ENCODE data around the gene CFI. TPM values are rescaled to one million over a fixed set of nuclear protein-coding genes. Genes with fewer than 3 reads are reported as not detected.

The CFI gene
- total and polyA plus RNA-seq, 9 of the 15 experiments (the other 6 are each of a cell fraction or from before 2014, with no cell fraction given) = 0.30 to 8.4 (median 0.95) TPM

DNA sequence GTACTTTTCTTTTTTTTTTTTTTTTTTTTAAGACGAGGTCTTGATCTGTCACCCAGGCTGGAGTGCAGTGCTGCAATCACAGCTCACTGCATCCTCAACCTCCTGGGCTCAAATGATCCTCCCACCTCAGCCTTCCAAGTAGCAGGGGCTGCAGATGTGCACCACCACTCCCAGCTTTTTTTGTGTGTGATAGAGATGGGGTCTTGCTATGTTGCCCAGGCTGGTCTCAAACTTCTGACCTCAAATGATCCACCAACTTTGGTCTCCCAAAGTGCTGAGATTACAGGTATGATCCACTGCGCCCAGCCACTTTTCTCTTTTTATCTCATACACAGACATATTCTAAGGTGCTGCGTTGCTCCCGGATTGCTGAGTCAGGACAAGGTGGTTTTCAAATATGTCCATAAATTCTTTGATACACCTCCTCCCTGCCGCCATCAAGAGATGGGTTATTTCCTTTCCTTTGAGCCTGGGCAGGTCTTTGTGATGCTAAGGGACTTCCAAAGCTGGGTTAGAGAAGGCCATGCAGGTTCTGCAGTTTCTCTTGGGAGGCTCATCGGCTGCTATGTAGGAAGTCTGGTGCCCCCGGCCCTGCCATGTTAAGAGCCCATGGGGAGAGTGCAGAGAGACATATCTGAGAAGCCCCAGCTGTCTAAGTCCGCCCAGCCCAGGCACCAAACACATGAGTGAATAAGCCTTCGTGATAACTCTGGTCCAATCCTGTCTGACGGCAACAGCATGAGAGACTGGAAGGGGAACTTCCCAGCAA lies 63.5 kb downstream of the CFI start:
- no peak for TF ChIP-seq RB1 (IDR thresholded peaks at IDR 0.05; ENCODE audit: low read depth)
- TF ChIP-seq KDM1A (IDR thresholded peaks at IDR 0.05) = 0 out of 4 replicates have a peak, but pooled peaks of 1 of the 2 experiments have one; percentile 19
- peak; percentile 57 for TF ChIP-seq ZNF121 (CRISPR knock-in tag; conservative IDR thresholded peaks at IDR 0.05)
- TF ChIP-seq RBM34 (IDR thresholded peaks at IDR 0.05; ENCODE audit: borderline replicate concordance, insufficient read depth, low read length) = no peak
- 0 out of 2 replicates have a peak, but pooled peaks have one; percentile 27 for TF ChIP-seq MAFF (IDR thresholded peaks at IDR 0.05; ENCODE audit: low read length)
- TF ChIP-seq C11orf30 (IDR thresholded peaks at IDR 0.05; ENCODE audit: low read depth) = peak; percentile 62; the same call in 1 of the 2 replicates
- TF ChIP-seq MEF2A (IDR thresholded peaks at IDR 0.05; ENCODE audit: control insufficient read depth, low read depth, low read length) = no peak
- no peak for TF ChIP-seq PHF21A (IDR thresholded peaks at IDR 0.05; ENCODE audit: borderline replicate concordance, low read depth)
- peak; percentile 80 for TF ChIP-seq ZNF316 (IDR thresholded peaks at IDR 0.05)
- no peak for TF ChIP-seq CREB3L1 (IDR thresholded peaks at IDR 0.05; ENCODE audit: borderline replicate concordance, low read depth)
- TF ChIP-seq MAFG (tag; conservative IDR thresholded peaks at IDR 0.05) = 0 out of 2 replicates have a peak, but pooled peaks have one; percentile 29
- Histone ChIP-seq H3K4me1 (replicated peaks in 1 of 2; ENCODE audit: control insufficient read depth in 2 of 2, insufficient read depth in 2 of 2, low read length in 2 of 2) (peaks cover 13 to 34% of the 10 kb centered on the region in 2 experiments), H3K4me3 (no peak overlapping the region), H3K27ac (ENCODE audit: extremely low read depth, low read depth, low read length) (no peak overlapping the region), H3K36me3 (ENCODE audit: control insufficient read depth, insufficient read depth, low read length) (no peaks in the 10 kb centered on the region), H3K79me2 (ENCODE audit: control insufficient read depth, insufficient read depth, low read length) (no peaks in the 10 kb centered on the region), H3K9me1 (ENCODE audit: control insufficient read depth, insufficient read depth, low read length) (no peaks in the 10 kb centered on the region), H3K4me2 (ENCODE audit: insufficient read depth, low read length) (no peak overlapping the region), H2AFZ (ENCODE audit: low read depth, low read length) (0 out of 2 replicates have a peak overlapping the region, but pooled peaks have one; percentile 3), H3K27me3 (ENCODE audit: control insufficient read depth in 2 of 2, insufficient read depth in 2 of 2, low read length in 2 of 2) (no peaks in the 10 kb centered on the region), H3K9me3 (replicated peaks; ENCODE audit: control insufficient read depth, insufficient read depth, low read depth, low read length) (no peaks in the 10 kb centered on the region), H4K20me1 (replicated peaks; ENCODE audit: control insufficient read depth, insufficient read depth, low read length) (no peaks in the 10 kb centered on the region), H3K9ac (ENCODE audit: insufficient read depth in 1 of 2, low read depth in 2 of 2, low read length in 2 of 2) (no peak overlapping the region)
- POLR2A ChIA-PET = no interaction called here
- ATAC-seq = no peak
- BruUV-seq (replicated peaks) = no TSS peak
- no peak for DNase-seq (ENCODE audit: extremely low read depth in 1 of 4, low spot score in 3 of 4)
- WGBS (ENCODE audit: insufficient coverage, low coverage, missing lambda C conversion rate) = 53% methylated on average over 9 of the region's 10 CpGs
- in situ Hi-C loops (cut with MboI) (no loop called here), intact Hi-C loops (cut with micrococcal nuclease) (no loop called here)
- CTCF ChIA-PET (ENCODE audit: low intra/inter-chr PET ratio) = interaction anchor here (0.7 kb wide), 1 partner anchor 354 kb away, joined by 4 read pairs; no protein-coding TSS in a partner anchor
- no peak for FAIRE-seq

Measured in K562 (cell line).